K562 (cell line): ENCODE data around the gene ALS2CL. TPM values are rescaled to one million over a fixed set of nuclear protein-coding genes. Genes with fewer than 3 reads are reported as not detected.
A peak's percentile ranks its signal among the peaks of the same experiment; 100 is the strongest.

ENCODE experiments used
- AFF1 ChIP-seq, 2 experiments: fragments of 450-650 bp; IDR thresholded peaks; 2 replicates each; pipeline ENCODE4 v1.6.1; 2018; ENCODE audit warnings: mild to moderate bottlenecking in 2 of 2, low read depth in 1 of 2; ENCODE audit not compliant: partially characterized antibody in 2 of 2
- EP300 ChIP-seq: IDR thresholded peaks from 2 replicates; pipeline ENCODE4 v1.6.1; 2012; ENCODE audit warnings: low read length, improper control_type of control experiment
- FOXP1 ChIP-seq: sonication (generic); formaldehyde crosslinking; IDR thresholded peaks from 2 replicates; pipeline ENCODE4 v1.8.0; 2022; ENCODE audit warnings: mild to moderate bottlenecking, missing genetic modification reagents
- GABPB2 ChIP-seq: fragments of 250-450 bp; sonication (Bioruptor Pico); conservative IDR thresholded peaks from 2 replicates; pipeline ENCODE4 v1.5.1; 2021; ENCODE audit warnings: mild to moderate bottlenecking
- MCM2 ChIP-seq: fragments of 450-650 bp; IDR thresholded peaks from 2 replicates; pipeline ENCODE4 v1.6.1; 2017; ENCODE audit warnings: low read depth, mild to moderate bottlenecking
- POLR2G ChIP-seq: fragments of 200-400 bp; formaldehyde crosslinking; IDR thresholded peaks from 2 replicates; pipeline ENCODE4 v1.6.1; 2017; ENCODE audit warnings: low read depth, mild to moderate bottlenecking, antibody characterized with exemption, low read length, moderate library complexity
- ZNF407 ChIP-seq: fragments of 450-650 bp; IDR thresholded peaks from 2 replicates; pipeline ENCODE4 v1.6.1; 2016; ENCODE audit warnings: low read depth
- ZNF436 ChIP-seq: fragments of 250-450, 450-650 bp; sonication (Bioruptor Pico); formaldehyde crosslinking; IDR thresholded peaks from 2 replicates; pipeline ENCODE4 v1.7.0; 2020; ENCODE audit warnings: mild to moderate bottlenecking
- ZNF584 ChIP-seq: fragments of 200-800 bp; sonication (Bioruptor generic); IDR thresholded peaks from 2 replicates; pipeline ENCODE4 v1.6.1; 2016; ENCODE audit warnings: low read depth, mild to moderate bottlenecking, missing genetic modification characterization, missing compliant biosample characterization
- ZNF778 ChIP-seq: fragments of 450-650 bp; formaldehyde crosslinking; IDR thresholded peaks from 2 replicates; pipeline ENCODE4 v1.4.0; 2020; ENCODE audit warnings: mild to moderate bottlenecking, moderate library complexity
- polyA plus RNA-seq, 8 experiments: library from polyadenylated mRNA; depleted of rRNA in 4 of 8; stranded (reverse) in 5 of 8; unstranded in 3 of 8; fragments of >200 nt; fragmentation: Nextera tagmentation in 2 of 8; fragmentation: Illumina TruSeq in 1 of 8; extraction: Ambion mirVana in 2 of 8; extraction: Trizol in 1 of 8; gene quantifications; 2 replicates each; pipeline versions ENCODE4 v1.2.1 to v1.2.3, GENCODE V29; 2011 to 2014; ENCODE audit warnings: inconsistent platforms in 1 of 8, missing spikeins in 1 of 8
- total RNA-seq, 7 experiments: library from RNA; depleted of rRNA in 6 of 7; stranded (reverse); fragments of >200 nt in 6 of 7; fragmentation: Illumina TruSeq in 2 of 7; extraction: Trizol in 2 of 7; gene quantifications; 2 replicates each; pipeline versions ENCODE4 v1.2.1 to v1.2.3, GENCODE V29; 2011 to 2021; ENCODE audit warnings: low replicate concordance in 1 of 7
- TF ChIP-seq, protein P1 (sequence below): IDR thresholded peaks from 2 replicates; pipeline ENCODE4 v1.6.1; 2011; ENCODE audit warnings: borderline replicate concordance, low read depth, mild to moderate bottlenecking, moderate library complexity, low read length; ENCODE audit not compliant: insufficient read depth, poor library complexity, severe bottlenecking

ALS2CL gene
- total and polyA plus RNA-seq, 9 of the 15 experiments (the other 6 are each of a cell fraction or from before 2014, with no cell fraction given), result 0.03 to 0.13 (median 0.05) TPM; not detected in 3

GRCh38 chr3:46717447-46718231, 24.2 kb upstream of the ALS2CL start, which contains the start of gene PRSS50 (continued):
- TF ChIP-seq ZNF407 (no peak), EP300 (no peak), AFF1 (IDR thresholded peaks at IDR 0.05; ENCODE audit: low read depth in 1 of 2, partially characterized antibody in 2 of 2) (no peak), FOXP1 (CRISPR knock-in tag) (no peak), POLR2G (no peak), GABPB2 (CRISPR knock-in tag) (no peak), ZNF436 (CRISPR knock-in tag) (no peak), ZNF584 (CRISPR knock-in tag) (no peak), MCM2 (no peak), ZNF778 (CRISPR knock-in tag) (no peak)
- TF ChIP-seq, protein P1, sequence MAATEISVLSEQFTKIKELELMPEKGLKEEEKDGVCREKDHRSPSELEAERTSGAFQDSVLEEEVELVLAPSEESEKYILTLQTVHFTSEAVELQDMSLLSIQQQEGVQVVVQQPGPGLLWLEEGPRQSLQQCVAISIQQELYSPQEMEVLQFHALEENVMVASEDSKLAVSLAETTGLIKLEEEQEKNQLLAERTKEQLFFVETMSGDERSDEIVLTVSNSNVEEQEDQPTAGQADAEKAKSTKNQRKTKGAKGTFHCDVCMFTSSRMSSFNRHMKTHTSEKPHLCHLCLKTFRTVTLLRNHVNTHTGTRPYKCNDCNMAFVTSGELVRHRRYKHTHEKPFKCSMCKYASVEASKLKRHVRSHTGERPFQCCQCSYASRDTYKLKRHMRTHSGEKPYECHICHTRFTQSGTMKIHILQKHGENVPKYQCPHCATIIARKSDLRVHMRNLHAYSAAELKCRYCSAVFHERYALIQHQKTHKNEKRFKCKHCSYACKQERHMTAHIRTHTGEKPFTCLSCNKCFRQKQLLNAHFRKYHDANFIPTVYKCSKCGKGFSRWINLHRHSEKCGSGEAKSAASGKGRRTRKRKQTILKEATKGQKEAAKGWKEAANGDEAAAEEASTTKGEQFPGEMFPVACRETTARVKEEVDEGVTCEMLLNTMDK, result peak; percentile 99
